CD4-positive, alpha-beta T cell (primary cell): Measurements from ENCODE around the gene SSBP4. TPM values are rescaled to one million over a fixed set of nuclear protein-coding genes. Genes with fewer than 3 reads are reported as not detected.

Experiments used
- ATAC-seq: fragments of 200-7000 bp; cut with Tn5 transposase; one replicate; pipeline ENCODE4 v1.10.0; 2022; ENCODE audit warnings: mild to moderate bottlenecking; ENCODE audit not compliant: poor library complexity
- CTCF ChIA-PET: fragments of 350-600 bp; sonication (Branson Sonifier 250); formaldehyde crosslinking; loops from one replicate; lab custom pipeline; 2021; ENCODE audit warnings: antibody characterized with exemption, inconsistent platforms; lab: Charles Lee
- POLR2A ChIA-PET: fragments of 350-600 bp; sonication (Branson Sonifier 250); formaldehyde crosslinking; loops from one replicate; lab custom pipeline; 2021; ENCODE audit warnings: antibody characterized with exemption, inconsistent platforms; lab: Charles Lee
- DNase-seq, 14 experiments: peaks; one replicate each; pipeline ENCODE4 v3.0.0-alpha.2; 2013 to 2020; ENCODE audit warnings: mixed read lengths in 2 of 14
- H3K27ac ChIP-seq, 2 donors: one replicate each; pipeline versions ENCODE4 v1.5.1 to v1.7.0; 2013; ENCODE audit warnings: low read length in 2 of 2, low read depth in 1 of 2, mild to moderate bottlenecking in 1 of 2
- H3K27me3 ChIP-seq, 2 experiments: 1 replicate in 1 of 2; 2 replicates in 1 of 2; pipeline versions ENCODE4 v1.6.1 to v1.7.0; 2013; ENCODE audit warnings: low read length in 2 of 2, control low read depth in 1 of 2, mild to moderate bottlenecking in 1 of 2, moderate library complexity in 1 of 2; ENCODE audit not compliant: insufficient read depth in 2 of 2, control insufficient read depth in 1 of 2
- H3K36me3 ChIP-seq: one replicate; pipeline ENCODE4 v1.6.1; 2013; ENCODE audit warnings: low read length, control low read depth; ENCODE audit not compliant: insufficient read depth
- H3K4me1 ChIP-seq: one replicate; pipeline ENCODE4 v1.6.1; 2013; ENCODE audit warnings: low read length, control low read depth; ENCODE audit not compliant: insufficient read depth
- H3K4me3 ChIP-seq: one replicate; pipeline ENCODE4 v1.5.1; 2013; ENCODE audit warnings: mild to moderate bottlenecking, low read length, moderate library complexity
- H3K9me3 ChIP-seq, 2 experiments: 1 replicate in 1 of 2; 2 replicates in 1 of 2; pipeline versions ENCODE4 v1.6.1 to v1.7.0; 2013; ENCODE audit warnings: low read length in 2 of 2, mild to moderate bottlenecking in 2 of 2, control low read depth in 1 of 2, moderate library complexity in 1 of 2; ENCODE audit not compliant: control insufficient read depth in 1 of 2, insufficient read depth in 1 of 2
- H3K27ac Mint-ChIP-seq: one replicate; pipeline ENCODE4 v1.8.0; 2020; ENCODE audit warnings: mixed read lengths
- H3K27me3 Mint-ChIP-seq: one replicate; pipeline ENCODE4 v1.8.0; 2021; ENCODE audit warnings: mixed read lengths
- H3K36me3 Mint-ChIP-seq: one replicate; pipeline ENCODE4 v1.8.0; 2021; ENCODE audit warnings: low read depth, mixed read lengths
- H3K4me1 Mint-ChIP-seq: one replicate; pipeline ENCODE4 v1.8.0; 2021; ENCODE audit warnings: low read depth, mixed read lengths
- H3K4me3 Mint-ChIP-seq: one replicate; pipeline ENCODE4 v1.8.0; 2020; ENCODE audit warnings: mild to moderate bottlenecking, mixed read lengths
- H3K9me3 Mint-ChIP-seq: one replicate; pipeline ENCODE4 v1.8.0; 2020; ENCODE audit warnings: mixed read lengths
- CTCF ChIP-seq: fragments of 200-600 bp; IDR thresholded peaks from one replicate; pipeline ENCODE4 v1.8.0; 2022; ENCODE audit warnings: antibody characterized with exemption, mild to moderate bottlenecking
- intact Hi-C, 2 experiments: fragments of 100-400 bp; cut with DNase I in 1 of 2; cut with micrococcal nuclease in 1 of 2; formaldehyde crosslinking; loops; one replicate each; pipeline versions ENCODE4 v1.15.1 to v1.9.0; 2023 to 2025; cut with DNase I, micrococcal nuclease
- total RNA-seq, 174 experiments: library from RNA in 2 of 174; stranded (reverse) in 2 of 174; gene quantifications; one replicate each; pipeline ENCODE4 v1.2.3 and lab custom pipeline; 2021 to 2026

Gene SSBP4
- total RNA-seq, 2 experiments from 2014 or later, result 44.0 to 50.9 TPM

GRCh38 chr19:18439025-18439909 is 20.1 kb downstream of the SSBP4 start:
- Mint-ChIP-seq H3K4me3 (peak overlapping the region; percentile 71), H3K36me3 (peaks cover 17% of the 10 kb centered on the region), H3K27ac (peak overlapping the region; percentile 81), H3K27me3 (no peaks in the 10 kb centered on the region), H3K9me3 (no peaks in the 10 kb centered on the region), H3K4me1 (peaks cover 38% of the 10 kb centered on the region)
- Histone ChIP-seq H3K4me1 (peaks cover 48% of the 10 kb centered on the region), H3K27ac (no peak overlapping the region), H3K27me3 (no peaks in the 10 kb centered on the region), H3K36me3 (peaks cover 13% of the 10 kb centered on the region), H3K9me3 (peaks cover 0 to 8% of the 10 kb centered on the region in 2 experiments), H3K4me3 (no peak overlapping the region)
- TF ChIP-seq CTCF, result no peak
- ChIA-PET POLR2A (interaction anchor here (2.1 kb wide), 1 partner anchor 20 kb away, joined by 10 read pairs; the partner anchor contains the start of gene SSBP4), CTCF (interaction anchor here (1.1 to 3.1 kb wide), 3 partner anchors 12 to 51 kb away, joined by 3 to 10 read pairs (median 8); partner anchors contain the start of gene SSBP4)
- ATAC-seq, result no peak
- peak in 1 of 14 experiments; percentile 47 for DNase-seq
- intact Hi-C loops, result no loop called here

GRCh38 chr19:18439910-18440237 is 20.7 kb downstream of the SSBP4 start:
- peak overlapping the region; percentile 81 for H3K27ac Mint-ChIP-seq

More at GRCh38 chr19:18439910-18440237, 20.7 kb downstream of the SSBP4 start:
- no peak for DNase-seq
- H3K4me3 Mint-ChIP-seq, result peak overlapping the region; percentile 71
- H3K9me3 Mint-ChIP-seq, result no peaks in the 10 kb centered on the region
- peaks cover 23% of the 10 kb centered on the region for H3K36me3 Mint-ChIP-seq
- intact Hi-C loops, result no loop called here
- TF ChIP-seq CTCF, result no peak
- peaks cover 32% of the 10 kb centered on the region for H3K4me1 Mint-ChIP-seq
- no peaks in the 10 kb centered on the region for H3K27me3 Mint-ChIP-seq
- Histone ChIP-seq H3K27me3 (no peaks in the 10 kb centered on the region), H3K27ac (no peak overlapping the region), H3K36me3 (peaks cover 19% of the 10 kb centered on the region), H3K9me3 (peaks cover 0 to 8% of the 10 kb centered on the region in 2 experiments), H3K4me3 (no peak overlapping the region), H3K4me1 (peaks cover 48% of the 10 kb centered on the region)
- POLR2A ChIA-PET, result interaction anchor here (1.2 to 2.1 kb wide), 2 partner anchors 8 to 21 kb away, joined by 3 to 10 read pairs; partner anchors contain the start of gene SSBP4
- CTCF ChIA-PET, result interaction anchor here (1.5 to 3.1 kb wide), 4 partner anchors 11 to 22 kb away, joined by 6 to 10 read pairs (median 8); partner anchors contain the start of gene SSBP4
- no peak for ATAC-seq
